Measurements from ENCODE around the gene AKT3.

AKT3 gene

DNA sequence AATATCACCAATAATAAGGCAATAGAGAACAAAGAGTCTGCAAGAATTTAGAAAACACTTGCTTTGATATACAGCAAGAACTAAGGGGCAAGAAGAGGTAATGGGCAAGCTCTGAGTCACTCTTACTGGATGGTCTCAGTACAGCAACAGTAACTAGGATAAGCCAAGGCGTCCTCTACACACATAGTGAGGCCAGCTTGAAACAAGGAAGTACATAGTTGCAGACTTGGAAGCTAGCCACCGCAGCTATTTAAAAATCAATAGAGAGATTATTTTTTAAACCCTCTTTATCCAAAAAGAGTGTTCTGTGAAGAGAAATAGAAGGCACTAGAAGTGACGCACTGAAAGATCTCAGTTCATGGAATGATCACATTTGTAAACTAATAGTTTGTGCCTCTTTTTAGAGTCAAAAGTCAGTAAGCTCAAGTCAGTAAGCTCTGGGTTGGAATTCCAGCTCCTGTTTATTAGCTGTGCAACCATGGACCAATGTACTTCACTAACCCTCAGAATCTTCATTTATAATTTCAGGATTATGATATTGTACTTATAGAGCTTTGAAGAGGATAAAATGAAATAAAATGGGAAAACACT, 118.6 kb downstream of the AKT3 start:
- no peak for DNase-seq (ENCODE audit: low spot score)

DNA sequence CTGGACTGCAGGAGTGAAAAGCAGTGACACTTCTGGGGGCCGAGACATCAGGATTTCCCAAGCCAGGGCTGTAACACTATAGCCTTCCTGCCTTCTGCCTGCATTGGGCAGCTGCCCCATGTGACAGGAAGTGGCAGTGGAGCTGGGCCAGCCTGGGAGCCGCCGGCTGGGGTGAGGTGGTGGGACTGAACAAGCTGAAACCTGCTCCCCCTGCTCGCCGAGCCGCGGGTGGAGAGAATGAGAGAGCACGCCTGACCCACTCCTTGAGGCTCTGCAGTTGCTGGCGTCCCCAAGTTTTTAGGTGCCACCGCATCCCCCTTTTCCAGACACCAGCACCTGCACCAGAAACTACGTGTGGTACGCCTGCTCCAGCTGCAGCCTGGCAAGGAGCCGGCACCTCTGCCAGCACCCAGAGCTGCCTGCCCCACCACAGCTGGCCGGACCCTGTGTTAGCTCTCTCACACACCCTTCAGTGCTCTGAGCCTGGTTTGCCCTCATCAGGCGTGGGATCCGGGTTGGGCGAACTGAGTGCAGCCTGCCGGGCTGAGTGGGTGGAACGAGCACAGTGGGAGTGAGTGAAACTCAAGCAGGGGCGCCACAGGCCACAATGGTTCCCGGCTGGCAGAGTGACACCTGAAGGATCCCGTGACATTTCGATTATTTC, 119.4 kb downstream of the AKT3 start:
- no peak for DNase-seq (ENCODE audit: low spot score)

DNA sequence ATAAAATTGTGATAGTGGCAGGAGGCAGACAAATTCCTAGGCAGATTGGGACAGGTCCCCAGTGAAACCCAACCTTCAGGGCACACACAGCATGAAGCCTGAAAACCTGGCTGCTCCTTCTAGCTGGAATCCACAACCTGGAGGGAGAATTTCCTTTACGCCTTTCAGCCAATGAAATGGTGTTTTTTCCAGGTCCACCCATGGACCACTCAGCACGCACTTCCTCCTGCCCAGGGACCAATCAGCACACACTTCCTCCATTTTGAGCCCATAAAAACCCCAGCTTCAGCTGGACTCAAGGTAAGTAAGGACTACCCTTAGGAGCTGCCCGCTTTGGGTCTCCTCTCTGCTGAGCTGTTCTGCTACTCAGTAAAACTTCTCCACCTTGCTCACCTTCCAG, 120.1 kb downstream of the AKT3 start:
- DNase-seq (ENCODE audit: low spot score) = no peak

DNA sequence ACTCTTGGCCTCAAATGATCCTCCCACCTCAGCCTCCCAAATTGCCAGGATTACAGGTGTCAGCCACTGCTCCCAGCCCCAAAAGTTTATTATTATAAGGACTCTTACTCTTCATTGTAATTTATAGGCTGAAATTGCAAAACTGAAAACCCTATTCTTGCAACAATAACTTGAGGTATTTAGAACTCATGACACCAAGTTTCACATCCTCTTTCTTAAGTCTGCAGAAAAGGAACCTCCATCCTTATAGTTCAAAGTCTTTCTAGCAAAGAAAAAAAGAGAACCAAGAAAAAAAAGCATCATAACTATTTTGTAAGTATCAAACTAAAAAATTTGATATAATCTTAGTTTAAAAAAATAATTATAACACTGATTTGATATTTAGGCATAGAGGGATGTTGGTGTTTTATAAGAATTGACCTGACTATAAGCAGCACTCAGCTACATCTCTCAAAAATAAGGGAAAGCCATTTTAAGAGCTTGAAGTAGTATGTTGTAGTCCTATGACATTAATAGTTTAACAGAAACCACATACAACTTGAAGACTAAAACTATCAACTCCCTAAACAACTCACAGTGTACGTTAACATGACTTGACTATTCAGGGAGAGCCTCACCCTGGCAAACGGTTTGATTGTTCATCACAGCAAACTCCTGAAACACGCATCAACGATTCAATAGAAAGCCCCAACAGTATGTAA, 122.4 kb downstream of the AKT3 start:
- no peak for DNase-seq (ENCODE audit: low spot score)

DNA sequence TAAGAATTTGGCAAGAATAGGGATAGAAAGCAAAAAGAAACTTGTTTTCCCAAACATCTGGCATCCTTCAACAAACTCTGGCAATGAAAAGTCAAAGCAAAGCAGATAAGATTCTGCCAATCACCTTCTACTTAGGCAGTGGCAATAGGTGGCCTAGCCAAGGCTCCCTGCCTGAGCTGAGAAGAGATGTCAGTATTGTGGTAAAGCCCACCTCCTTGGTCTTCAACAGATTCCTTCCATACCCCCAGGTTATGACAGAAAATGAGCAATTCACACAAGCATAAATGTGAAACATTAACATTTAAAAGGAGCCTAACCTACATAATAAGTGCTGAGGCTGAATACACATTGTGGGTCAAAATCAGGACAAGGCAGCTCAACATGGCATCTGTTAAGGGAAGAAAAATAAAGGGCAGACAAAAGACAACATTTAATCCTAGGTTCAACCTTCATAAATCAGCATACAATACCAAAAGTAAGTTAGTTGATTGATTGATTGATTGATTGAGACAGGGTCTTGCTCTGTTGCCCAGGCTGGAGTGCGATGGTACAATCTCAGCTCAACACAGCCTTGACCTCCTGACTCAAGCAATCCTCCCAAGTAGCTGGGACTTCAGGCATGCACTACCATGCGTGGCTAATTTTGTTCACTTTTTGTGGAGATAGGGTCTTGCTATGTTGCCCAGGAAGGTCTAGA, 123.1 kb downstream of the AKT3 start:
- no peak for DNase-seq (ENCODE audit: low spot score)

DNA sequence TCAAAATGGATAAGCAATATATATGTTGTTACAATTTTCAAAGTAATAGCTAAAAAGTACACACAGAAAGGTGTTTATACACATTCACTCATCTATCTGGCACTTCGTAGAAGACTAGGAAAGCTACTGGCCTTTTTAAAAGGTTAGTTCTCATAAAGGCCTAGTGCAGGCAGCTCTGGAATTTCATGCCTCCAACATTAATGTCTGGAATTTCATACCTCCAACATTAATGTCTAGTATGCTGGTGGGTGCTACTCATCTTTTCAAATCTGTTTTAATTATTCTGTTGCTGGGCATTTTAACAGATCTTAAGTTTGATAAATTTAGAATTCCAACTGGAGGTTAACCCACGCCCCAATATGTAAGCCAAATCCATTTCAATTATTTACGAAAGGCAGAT, 124.2 kb downstream of the AKT3 start:
- DNase-seq (ENCODE audit: low spot score) = no peak

DNA sequence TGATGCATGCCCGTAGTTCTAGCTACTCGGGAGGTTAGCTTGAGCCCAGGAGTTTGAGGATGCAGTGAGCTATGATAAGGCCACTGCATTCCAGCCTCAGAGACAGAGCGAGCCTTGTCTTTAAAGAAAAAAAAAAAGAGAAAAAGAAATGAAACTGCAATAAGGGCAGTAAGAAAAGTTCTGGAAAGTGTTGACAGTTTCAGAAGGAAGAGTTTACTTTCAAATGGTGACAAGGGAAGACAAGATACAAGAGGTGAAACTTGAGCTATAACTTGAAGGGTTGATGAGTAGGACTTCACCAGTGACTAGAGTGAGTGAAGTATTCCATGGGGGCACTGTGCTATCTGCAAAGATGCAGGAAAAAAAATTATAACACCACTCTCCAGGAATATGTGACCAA, 125.0 kb downstream of the AKT3 start:
- DNase-seq (ENCODE audit: low spot score) = no peak

DNA sequence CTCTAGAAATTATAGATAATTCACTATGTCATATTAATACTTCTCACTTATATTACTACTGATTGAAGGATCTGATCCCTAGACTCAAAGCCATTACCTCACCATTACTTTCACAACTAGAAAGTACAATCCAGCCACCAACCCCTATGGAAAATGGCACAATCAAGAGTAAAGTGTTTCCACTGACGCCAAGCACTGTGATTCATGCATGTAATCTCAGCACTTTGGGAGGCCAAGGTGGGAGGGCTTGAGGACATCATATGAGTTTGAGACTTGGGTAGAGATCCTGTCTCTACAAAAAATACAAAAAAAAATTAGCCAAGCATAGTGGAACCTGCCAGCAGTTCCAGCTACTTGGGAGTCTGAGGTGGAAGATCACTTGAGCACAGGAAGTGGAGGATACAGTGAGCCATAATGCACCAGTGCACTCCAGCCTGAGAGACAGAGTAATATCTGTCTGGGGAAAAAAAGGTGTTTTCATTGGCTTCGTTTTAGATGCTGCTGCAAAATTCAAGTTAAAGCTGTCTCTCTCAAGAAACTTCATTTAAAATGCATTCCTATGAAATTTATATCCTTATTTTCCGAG, 126.5 kb downstream of the AKT3 start:
- DNase-seq (ENCODE audit: low spot score) = no peak

DNA sequence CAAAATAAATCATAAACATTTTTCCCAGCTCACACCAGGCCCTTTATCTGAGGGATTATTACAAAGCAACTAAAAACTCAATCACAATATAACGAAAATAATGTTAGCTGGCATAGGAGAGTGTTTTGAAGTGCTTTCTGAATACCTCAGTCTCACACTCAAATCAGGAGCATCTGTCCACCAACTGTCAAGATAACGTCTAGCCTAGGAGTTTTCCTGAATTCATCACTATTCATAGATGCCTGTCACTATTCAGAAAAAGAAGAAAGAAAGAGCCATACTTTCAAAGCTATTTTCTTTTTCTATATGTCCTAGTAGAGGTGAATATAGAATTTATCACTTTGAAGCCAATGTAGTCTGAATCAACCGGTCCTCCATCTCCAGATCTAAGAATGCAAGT, 127.0 kb downstream of the AKT3 start:
- DNase-seq (ENCODE audit: low spot score) = no peak

DNA sequence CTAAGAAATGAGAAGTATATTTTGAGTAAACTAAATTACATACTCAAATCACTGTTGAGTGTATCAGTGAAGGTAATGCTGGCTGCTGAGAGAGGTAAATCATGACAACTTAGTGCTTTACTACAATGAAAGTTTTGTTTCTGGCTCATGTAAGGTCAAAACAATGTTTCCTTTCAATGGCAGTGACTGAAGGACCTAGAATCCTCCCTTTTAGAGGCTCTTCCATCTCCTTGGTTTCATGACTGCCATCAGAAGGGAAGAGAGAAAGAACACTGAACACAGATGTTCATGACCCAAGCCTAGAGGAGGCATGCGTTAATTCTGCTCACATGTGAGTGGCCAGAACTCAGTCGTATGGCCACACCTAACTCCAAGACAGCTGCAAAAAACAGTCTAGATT, 130.6 kb downstream of the AKT3 start:
- no peak for DNase-seq (ENCODE audit: low spot score)

DNA sequence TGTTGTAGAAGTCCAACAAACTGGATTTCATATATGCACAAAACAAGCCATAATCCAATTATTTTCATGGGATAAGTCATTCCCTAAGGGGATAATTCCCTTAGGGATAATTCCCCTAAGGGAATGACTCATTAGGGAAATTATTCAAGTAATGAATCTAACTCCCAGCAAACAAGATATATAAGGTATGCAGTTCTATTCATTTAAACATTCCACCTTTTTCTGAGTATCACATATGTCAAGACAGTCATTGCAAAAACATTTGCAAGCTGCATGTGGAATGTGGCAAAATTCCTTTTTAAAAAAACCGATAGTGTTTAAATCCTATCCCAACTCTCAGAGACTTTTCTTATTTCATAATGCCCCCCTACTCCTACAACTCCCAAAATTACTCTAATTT, 131.2 kb downstream of the AKT3 start:
- DNase-seq (ENCODE audit: low spot score) = peak; percentile 74

DNA sequence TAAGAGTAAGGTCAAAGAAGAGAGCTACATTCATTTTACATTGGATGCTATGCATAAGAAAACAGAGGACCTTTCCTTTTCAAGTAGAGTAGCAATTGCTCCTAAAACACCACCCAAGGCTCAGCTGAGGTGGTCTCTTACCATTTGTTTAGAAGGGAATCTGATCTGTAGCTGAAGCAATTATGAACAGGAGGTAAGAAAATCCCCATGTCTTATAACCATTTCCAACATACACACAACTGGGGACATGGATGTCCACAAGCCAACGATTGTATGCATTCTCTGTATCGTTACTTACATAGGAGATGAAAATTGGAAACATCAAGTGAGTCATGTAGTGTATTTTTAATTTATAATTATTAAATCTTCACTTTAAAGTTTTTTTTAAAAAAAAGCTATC, 132.0 kb downstream of the AKT3 start:
- no peak for DNase-seq (ENCODE audit: low spot score)

DNA sequence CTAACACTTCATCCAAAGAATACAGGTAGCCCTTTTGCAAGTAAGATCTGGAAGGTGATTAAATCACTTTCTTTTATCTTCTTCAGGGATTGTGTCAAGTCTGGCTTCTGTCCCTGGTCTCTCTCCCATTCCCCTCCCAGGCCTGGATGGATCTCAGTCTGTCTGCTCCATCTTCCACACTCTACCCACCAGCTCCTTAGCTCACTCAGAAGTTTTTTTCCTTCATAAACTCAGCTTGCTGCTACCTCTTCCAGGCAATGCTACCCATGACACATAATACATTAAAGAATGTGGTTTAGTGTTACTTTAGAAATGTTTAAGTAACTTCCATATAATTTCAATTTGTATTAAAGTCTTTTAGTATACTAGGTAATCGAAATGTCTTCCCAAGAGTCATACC, 133.1 kb downstream of the AKT3 start:
- peak; percentile 20 for DNase-seq (ENCODE audit: low spot score)

DNA sequence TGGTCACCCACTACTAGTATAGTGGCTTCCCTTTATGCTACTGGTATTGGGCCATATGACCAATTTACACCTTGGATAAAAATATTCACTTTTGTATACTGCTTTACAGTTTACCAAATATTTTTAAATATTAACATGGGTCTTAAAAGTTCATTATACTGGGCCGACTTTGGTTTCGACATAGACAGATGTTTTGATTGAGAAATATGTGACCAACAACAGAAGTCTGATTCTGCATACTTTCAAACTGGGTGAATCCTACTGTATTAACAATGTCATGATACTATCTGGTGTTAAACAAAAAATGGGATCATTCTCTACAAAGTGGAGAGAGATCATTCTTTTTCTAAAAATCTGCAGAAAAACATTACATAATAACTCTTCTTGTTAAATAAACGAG, 134.8 kb downstream of the AKT3 start:
- peak; percentile 15 for DNase-seq (ENCODE audit: low spot score)

DNA sequence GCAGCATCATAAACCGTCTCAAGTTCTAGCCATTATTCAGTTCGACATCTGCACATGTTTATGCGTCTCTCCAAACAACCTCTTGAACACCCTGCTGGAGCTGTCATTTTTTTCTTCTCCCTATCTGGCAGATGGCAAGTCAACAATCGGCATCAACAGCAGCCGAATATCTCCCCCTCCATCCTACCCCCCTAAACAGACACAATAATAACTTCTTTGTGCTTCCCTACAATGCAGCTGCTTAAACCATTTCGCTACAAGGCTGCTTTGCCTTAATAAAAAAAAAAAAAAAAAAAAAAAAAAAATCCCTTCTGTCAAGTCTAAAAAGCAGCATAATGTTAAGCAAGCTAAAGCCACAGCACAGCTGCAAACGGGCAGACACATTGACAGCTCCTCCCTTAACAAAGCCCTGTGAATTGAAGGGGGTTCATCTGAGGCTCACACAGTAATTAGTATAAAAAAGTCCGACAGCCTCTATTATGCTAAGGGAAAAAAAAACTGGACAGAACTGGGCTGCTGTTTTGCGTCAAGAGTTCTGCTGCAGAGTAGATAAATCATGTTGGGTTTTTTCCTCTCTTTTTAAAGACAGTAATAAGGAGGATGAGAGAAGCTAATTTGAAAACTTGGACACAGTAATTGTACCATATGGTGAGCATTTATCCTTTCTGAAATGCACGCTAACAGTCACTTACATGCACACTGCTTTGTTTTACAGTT, 136.4 kb downstream of the AKT3 start:
- peak; percentile 26 for DNase-seq (ENCODE audit: low spot score)

DNA sequence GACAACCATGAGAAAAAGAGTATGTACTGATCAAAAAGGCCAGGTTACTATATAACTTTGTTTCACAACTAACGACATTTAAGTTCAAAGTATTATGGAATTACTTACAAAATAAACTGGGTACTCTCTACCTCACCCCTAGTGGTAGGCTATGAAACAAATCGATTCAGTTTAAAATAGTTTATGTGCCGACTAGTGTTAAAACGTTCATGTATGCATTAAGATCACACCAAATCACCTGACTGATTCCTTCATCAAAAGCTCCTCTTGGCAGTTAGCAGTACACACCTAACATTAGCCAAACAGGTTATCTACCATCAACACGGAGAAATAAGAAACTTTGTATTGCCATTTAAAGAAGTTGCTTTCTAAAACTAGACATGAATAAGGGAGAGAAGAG, 137.1 kb downstream of the AKT3 start:
- no peak for DNase-seq (ENCODE audit: low spot score)

DNA sequence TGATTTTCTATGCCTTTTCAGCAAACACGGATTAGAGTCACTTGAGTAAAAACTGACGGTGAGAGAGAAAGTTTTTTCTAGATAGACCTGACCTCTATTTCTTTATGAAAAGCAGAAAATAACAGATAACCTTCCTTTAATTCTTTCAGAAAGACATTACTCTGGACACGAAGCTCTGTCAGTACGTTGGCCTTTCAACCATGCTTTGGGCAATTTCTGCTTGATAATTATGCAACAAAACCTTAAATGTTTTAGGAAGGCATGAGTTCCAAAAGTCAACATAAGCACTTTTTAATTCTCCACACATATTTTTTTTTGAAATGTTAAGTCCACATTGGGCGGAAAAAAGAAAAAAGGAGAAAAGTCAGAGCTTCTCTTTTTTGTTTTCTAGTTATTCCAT, 137.8 kb downstream of the AKT3 start:
- DNase-seq (ENCODE audit: low spot score) = no peak

DNA sequence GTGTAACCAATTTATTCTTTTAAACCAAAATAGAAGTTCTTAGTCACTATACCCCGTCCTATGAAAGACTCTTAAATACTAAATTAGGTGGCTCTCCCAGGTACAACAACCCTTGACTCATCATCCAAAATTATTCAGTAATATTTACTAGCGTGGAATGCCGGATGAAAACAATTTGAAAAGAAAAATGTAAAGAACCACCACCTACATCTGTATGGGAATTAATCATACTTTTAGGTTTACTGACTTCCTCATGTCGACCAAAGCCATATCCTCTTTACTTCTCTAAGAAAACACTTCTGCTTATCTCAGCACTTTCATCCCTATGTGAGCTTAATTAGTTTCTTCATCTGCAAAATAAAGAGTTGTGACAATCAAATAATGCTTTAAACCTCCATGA, 139.6 kb downstream of the AKT3 start:
- DNase-seq (ENCODE audit: low spot score) = no peak

DNA sequence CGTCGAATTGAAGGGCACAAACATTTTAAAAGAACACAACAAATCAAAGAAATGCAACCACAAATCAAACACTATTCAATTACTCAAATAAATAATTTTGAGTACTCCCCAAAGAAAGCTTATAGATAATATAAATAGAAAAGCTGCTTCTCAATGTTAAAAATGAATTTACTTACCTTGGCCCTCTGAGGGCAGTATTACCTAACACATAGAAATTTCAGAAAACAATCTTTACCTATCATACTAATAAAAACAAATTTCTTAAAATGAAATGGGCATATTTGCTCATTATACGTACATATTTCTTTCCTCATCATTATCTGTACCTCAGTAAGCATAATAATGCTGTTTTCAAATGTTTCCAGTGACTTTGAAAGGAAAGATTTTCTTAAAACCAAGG, 141.8 kb downstream of the AKT3 start:
- DNase-seq (ENCODE audit: low spot score) = no peak

DNA sequence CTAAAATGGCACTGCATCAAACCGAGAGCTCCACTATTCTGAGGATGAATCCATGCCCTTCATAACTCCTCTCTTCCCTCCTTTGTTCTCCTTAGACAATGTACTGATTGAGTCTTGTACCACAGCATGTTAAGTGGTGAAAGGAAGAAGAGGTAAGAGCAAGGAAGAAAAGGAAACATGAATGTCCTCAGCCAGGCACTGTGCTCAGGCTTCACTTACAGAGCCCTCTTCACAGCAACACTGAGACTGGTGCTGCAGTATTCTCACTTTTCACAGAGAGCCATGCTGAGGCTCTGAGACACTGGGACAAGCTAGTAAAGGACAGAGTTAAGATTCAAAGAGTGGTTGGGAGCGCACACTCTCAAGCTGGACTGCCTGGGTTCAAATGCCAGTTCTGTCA, 143.5 kb downstream of the AKT3 start:
- no peak for DNase-seq (ENCODE audit: low spot score)

DNA sequence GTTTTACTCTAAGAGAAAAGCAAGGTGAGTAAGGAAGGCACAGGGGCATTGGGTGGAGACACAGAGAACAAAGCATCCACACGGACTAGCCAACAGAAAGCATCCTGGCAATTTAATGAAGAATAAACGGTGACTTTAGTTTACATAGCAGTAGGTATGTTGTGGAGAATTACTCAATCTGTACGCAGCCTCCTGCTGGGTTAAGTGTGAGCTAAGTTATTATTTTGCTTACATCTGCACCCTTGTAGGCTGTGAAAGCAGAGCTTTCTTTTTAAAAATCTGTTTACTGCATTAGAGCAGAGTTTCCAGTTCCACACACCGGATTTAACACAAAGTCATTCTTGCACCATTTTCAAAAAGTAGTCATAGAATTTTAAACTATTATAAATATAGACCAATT, 144.5 kb downstream of the AKT3 start:
- no peak for DNase-seq (ENCODE audit: low spot score)

DNA sequence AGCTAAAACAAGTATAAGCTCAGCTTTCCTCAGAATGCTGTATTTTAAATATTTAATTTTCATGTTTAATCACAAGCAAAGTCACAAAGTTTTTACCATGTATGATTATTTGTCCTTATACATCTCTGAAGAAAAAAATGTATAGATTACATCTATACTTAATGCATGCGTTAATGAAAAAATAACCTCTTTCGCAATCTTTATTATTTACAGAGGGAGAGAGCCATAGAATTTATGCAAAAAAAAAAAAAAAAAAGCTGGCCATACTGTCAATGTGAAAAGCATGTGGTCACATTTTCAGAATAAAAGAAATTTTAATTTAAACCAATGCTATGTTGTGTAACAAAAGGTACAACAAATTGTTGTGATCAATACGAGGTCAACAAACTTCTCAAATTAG, 148.2 kb downstream of the AKT3 start:
- no peak for DNase-seq (ENCODE audit: low spot score)
